K562 (cell line): ENCODE measurements around the gene RARG. TPM values are rescaled to one million over a fixed set of nuclear protein-coding genes. Genes with fewer than 3 reads are reported as not detected.

Source experiments
- ATAC-seq: fragments of 200-7000 bp; cut with Tn5 transposase; 3 replicates; pipeline ENCODE4 v1.9.1; 2020; ENCODE audit warnings: moderate library complexity
- BruUV-seq: library from RNA; stranded (reverse); fragments of 400-500 nt; replicated peaks from 2 replicates; lab custom pipeline; 2021; lab: Mats Ljungman, UMichigan
- CTCF ChIA-PET: fragments of 300-600 bp; formaldehyde crosslinking; extraction: SDS; loops from one replicate; lab custom pipeline; 2021; ENCODE audit warnings: low intra/inter-chr PET ratio; lab: Yijun Ruan, JAX
- POLR2A ChIA-PET: fragments of 300-600, 350-650 bp; sonication (Branson Sonifier 250); formaldehyde crosslinking; extraction: SDS; loops from one replicate; lab custom pipeline; 2021; ENCODE audit warnings: antibody characterized with exemption, inconsistent platforms; lab: Yijun Ruan, JAX
- DNase-seq, 4 experiments: peaks; one replicate each; pipeline versions ENCODE4 v3.0.0 to v3.0.0-alpha.2; 2011 to 2018; ENCODE audit warnings: low spot score in 3 of 4, mixed read lengths in 3 of 4; ENCODE audit errors: extremely low read depth in 1 of 4
- FAIRE-seq: peaks from 2 replicates; lab custom pipeline; 2011; peaks lifted over from hg19 to GRCh38; lab: Jason Lieb, UNC
- H2AFZ ChIP-seq: 2 replicates; pipeline ENCODE4 v1.6.0; 2011; ENCODE audit warnings: low read depth, low read length, control low read depth, inconsistent platforms
- H3K27ac ChIP-seq: fragments of 200-600 bp; 3 replicates; pipeline ENCODE4 v1.8.0; 2011; ENCODE audit warnings: low read depth, mild to moderate bottlenecking, control low read depth, inconsistent platforms, low read length, moderate library complexity, mixed read lengths; ENCODE audit errors: extremely low read depth
- H3K27me3 ChIP-seq, 2 experiments: fragments of 300-600 bp in 1 of 2; 2 replicates in 1 of 2; 3 replicates in 1 of 2; pipeline versions ENCODE4 v1.6.0 to v1.8.0; 2011; ENCODE audit warnings: inconsistent platforms in 2 of 2, low read length in 2 of 2, mild to moderate bottlenecking in 1 of 2, mixed read lengths in 1 of 2, moderate library complexity in 1 of 2; ENCODE audit not compliant: control insufficient read depth in 2 of 2, insufficient read depth in 2 of 2
- H3K36me3 ChIP-seq: fragments of 300-600 bp; 3 replicates; pipeline ENCODE4 v1.8.0; 2011; ENCODE audit warnings: mild to moderate bottlenecking, low read length, inconsistent platforms; ENCODE audit not compliant: control insufficient read depth, insufficient read depth
- H3K4me1 ChIP-seq, 2 experiments: fragments of 200-600 bp in 1 of 2; replicated peaks in 1 of 2; 2 replicates in 1 of 2; 3 replicates in 1 of 2; pipeline versions ENCODE4 v1.5.1 to v1.8.0; 2011; ENCODE audit warnings: inconsistent platforms in 2 of 2, low read length in 2 of 2, mild to moderate bottlenecking in 1 of 2, mixed read lengths in 1 of 2, moderate library complexity in 1 of 2; ENCODE audit not compliant: control insufficient read depth in 2 of 2, insufficient read depth in 2 of 2
- H3K4me2 ChIP-seq: 2 replicates; pipeline ENCODE4 v1.6.1; 2011; ENCODE audit warnings: low read length, control low read depth, inconsistent platforms, mixed read lengths; ENCODE audit not compliant: insufficient read depth
- H3K4me3 ChIP-seq: fragments of 200-600 bp; sonication (generic), shearing (Covaris generic); 2 replicates; pipeline ENCODE4 v1.5.1; 2016; ENCODE audit warnings: control low read depth, inconsistent platforms
- H3K79me2 ChIP-seq: fragments of 200-600 bp; 3 replicates; pipeline ENCODE4 v1.8.0; 2011; ENCODE audit warnings: low read length, inconsistent platforms; ENCODE audit not compliant: control insufficient read depth, insufficient read depth
- H3K9ac ChIP-seq, 2 experiments: 2 replicates each; pipeline versions ENCODE4 v1.6.0 to v1.6.1; 2011; ENCODE audit warnings: low read depth in 2 of 2, low read length in 2 of 2, control low read depth in 1 of 2, inconsistent platforms in 1 of 2, mild to moderate bottlenecking in 1 of 2, mixed read lengths in 1 of 2; ENCODE audit not compliant: insufficient read depth in 1 of 2
- H3K9me1 ChIP-seq: one replicate; pipeline ENCODE4 v1.6.0; 2011; ENCODE audit warnings: inconsistent platforms, mild to moderate bottlenecking, low read length, moderate library complexity; ENCODE audit not compliant: control insufficient read depth, insufficient read depth
- H3K9me3 ChIP-seq: replicated peaks from 2 replicates; pipeline ENCODE4 v1.5.1; 2011; ENCODE audit warnings: low read depth, low read length, inconsistent platforms; ENCODE audit not compliant: control insufficient read depth, insufficient read depth
- H4K20me1 ChIP-seq: replicated peaks from 2 replicates; pipeline ENCODE4 v1.6.1; 2011; ENCODE audit warnings: low read length, inconsistent platforms, mixed read lengths; ENCODE audit not compliant: control insufficient read depth, insufficient read depth
- NCOR1 ChIP-seq: fragments of 450-650 bp; IDR thresholded peaks from 2 replicates; pipeline ENCODE4 v1.6.1; 2016; ENCODE audit warnings: mild to moderate bottlenecking, moderate library complexity
- NRF1 ChIP-seq, 2 experiments: fragments of 450-650 bp; IDR thresholded peaks in 1 of 2; conservative IDR thresholded peaks in 1 of 2; 2 replicates each; pipeline ENCODE4 v1.6.1; 2014; ENCODE audit warnings: mild to moderate bottlenecking in 2 of 2
- YBX1 ChIP-seq: fragments of 450-650 bp; IDR thresholded peaks from 2 replicates; pipeline ENCODE4 v1.7.1; 2016; ENCODE audit warnings: mild to moderate bottlenecking
- ZNF184 ChIP-seq: sonication (generic); formaldehyde crosslinking; IDR thresholded peaks from 2 replicates; pipeline ENCODE4 v1.5.0; 2020; ENCODE audit warnings: missing genetic modification reagents
- ZNF507 ChIP-seq: conservative IDR thresholded peaks from 2 replicates; pipeline ENCODE4 v1.6.1; 2017; ENCODE audit warnings: missing genetic modification characterization, missing compliant biosample characterization
- ZSCAN29 ChIP-seq: fragments of 450-650 bp; IDR thresholded peaks from 2 replicates; pipeline ENCODE4 v1.6.1; 2017
- WGBS: fragments of 100-300 bp; shearing (Covaris generic); methylation state at CpG from one replicate; pipeline ENCODE4 v1.1.6; 2016; ENCODE audit warnings: low coverage, mixed read lengths; ENCODE audit not compliant: insufficient coverage; ENCODE audit errors: missing lambda C conversion rate; 5-methylcytosine and 5-hydroxymethylcytosine counted together
- in situ Hi-C: fragments of 300-500 bp; cut with MboI; formaldehyde crosslinking; loops from 4 replicates; pipeline ENCODE4 v1.15.0; 2018; ENCODE audit warnings: inconsistent platforms, mixed read lengths
- intact Hi-C: fragments of 100-400 bp; cut with micrococcal nuclease; formaldehyde crosslinking; loops from 2 replicates; pipeline ENCODE4 v1.14.2; 2022
- polyA plus RNA-seq, 8 experiments: library from polyadenylated mRNA; depleted of rRNA in 4 of 8; stranded (reverse) in 5 of 8; unstranded in 3 of 8; fragments of >200 nt; fragmentation: Nextera tagmentation in 2 of 8; fragmentation: Illumina TruSeq in 1 of 8; extraction: Ambion mirVana in 2 of 8; extraction: Trizol in 1 of 8; gene quantifications; 2 replicates each; pipeline versions ENCODE4 v1.2.1 to v1.2.3, GENCODE V29; 2011 to 2014; ENCODE audit warnings: inconsistent platforms in 1 of 8, missing spikeins in 1 of 8
- total RNA-seq, 7 experiments: library from RNA; depleted of rRNA in 6 of 7; stranded (reverse); fragments of >200 nt in 6 of 7; fragmentation: Illumina TruSeq in 2 of 7; extraction: Trizol in 2 of 7; gene quantifications; 2 replicates each; pipeline versions ENCODE4 v1.2.1 to v1.2.3, GENCODE V29; 2011 to 2021; ENCODE audit warnings: low replicate concordance in 1 of 7
- TF ChIP-seq, protein P1 (sequence below): fragments of 450-650 bp; IDR thresholded peaks from 2 replicates; pipeline ENCODE4 v1.6.1; 2016; ENCODE audit warnings: mild to moderate bottlenecking

RARG gene
- total and polyA plus RNA-seq, 9 of the 15 experiments (the other 6 are each of a cell fraction or from before 2014, with no cell fraction given) = 0.18 to 7.6 (median 3.8) TPM

GRCh38 chr12:53235164-53235563, 3.2 kb upstream of the RARG start:
- Histone ChIP-seq H3K4me3 (no peak overlapping the region), H4K20me1 (no peaks in the 10 kb centered on the region), H3K27ac (no peak overlapping the region), H3K9me3 (no peaks in the 10 kb centered on the region), H3K27me3 (no peaks in the 10 kb centered on the region), H3K9ac (no peak overlapping the region), H3K79me2 (no peaks in the 10 kb centered on the region), H3K36me3 (no peaks in the 10 kb centered on the region), H3K4me2 (no peak overlapping the region), H3K9me1 (no peaks in the 10 kb centered on the region), H3K4me1 (peaks cover 13 to 28% of the 10 kb centered on the region in 2 experiments), H2AFZ (no peak overlapping the region)
- intact Hi-C loops (no loop called here), in situ Hi-C loops (no loop called here)
- ChIA-PET CTCF (interaction anchor here (1.0 kb wide), 1 partner anchor 11 kb away, joined by 3 read pairs; no protein-coding TSS in a partner anchor), POLR2A (interaction anchor here (0.6 kb wide), 2 partner anchors 18 to 46 kb away, joined by 3 read pairs; no protein-coding TSS in a partner anchor)
- TF ChIP-seq YBX1 (no peak), NRF1 (conservative IDR thresholded peaks at IDR 0.05 in 1 of 2, IDR thresholded peaks at IDR 0.05 in 1 of 2) (no peak), ZNF507 (tag) (no peak), NCOR1 (no peak), ZSCAN29 (no peak), ZNF184 (no peak)
- TF ChIP-seq, protein P1, sequence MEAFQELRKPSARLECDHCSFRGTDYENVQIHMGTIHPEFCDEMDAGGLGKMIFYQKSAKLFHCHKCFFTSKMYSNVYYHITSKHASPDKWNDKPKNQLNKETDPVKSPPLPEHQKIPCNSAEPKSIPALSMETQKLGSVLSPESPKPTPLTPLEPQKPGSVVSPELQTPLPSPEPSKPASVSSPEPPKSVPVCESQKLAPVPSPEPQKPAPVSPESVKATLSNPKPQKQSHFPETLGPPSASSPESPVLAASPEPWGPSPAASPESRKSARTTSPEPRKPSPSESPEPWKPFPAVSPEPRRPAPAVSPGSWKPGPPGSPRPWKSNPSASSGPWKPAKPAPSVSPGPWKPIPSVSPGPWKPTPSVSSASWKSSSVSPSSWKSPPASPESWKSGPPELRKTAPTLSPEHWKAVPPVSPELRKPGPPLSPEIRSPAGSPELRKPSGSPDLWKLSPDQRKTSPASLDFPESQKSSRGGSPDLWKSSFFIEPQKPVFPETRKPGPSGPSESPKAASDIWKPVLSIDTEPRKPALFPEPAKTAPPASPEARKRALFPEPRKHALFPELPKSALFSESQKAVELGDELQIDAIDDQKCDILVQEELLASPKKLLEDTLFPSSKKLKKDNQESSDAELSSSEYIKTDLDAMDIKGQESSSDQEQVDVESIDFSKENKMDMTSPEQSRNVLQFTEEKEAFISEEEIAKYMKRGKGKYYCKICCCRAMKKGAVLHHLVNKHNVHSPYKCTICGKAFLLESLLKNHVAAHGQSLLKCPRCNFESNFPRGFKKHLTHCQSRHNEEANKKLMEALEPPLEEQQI = no peak
- FAIRE-seq = no peak
- BruUV-seq = no TSS peak
- no peak for DNase-seq
- 18% methylated on average over 3 of the region's 3 CpGs for WGBS
- ATAC-seq = no peak
